Endodermal cell (in vitro differentiated cells): ENCODE data around the gene TUBA4A. TPM values are rescaled to one million over a fixed set of nuclear protein-coding genes. Genes with fewer than 3 reads are reported as not detected.
A peak's percentile ranks its signal among the peaks of the same experiment; 100 is the strongest.

ENCODE experiments used
- DNase-seq: peaks from one replicate; pipeline ENCODE4 v3.0.0-alpha.2; 2017
- H3K27ac ChIP-seq: 2 replicates; pipeline ENCODE4 v1.5.1; 2013; ENCODE audit warnings: mild to moderate bottlenecking, low read depth, low read length, moderate library complexity
- H3K27me3 ChIP-seq: 2 replicates; pipeline ENCODE4 v1.6.1; 2013; ENCODE audit warnings: mild to moderate bottlenecking, low read length, moderate library complexity; ENCODE audit not compliant: insufficient read depth, control insufficient read depth, poor library complexity, severe bottlenecking
- H3K36me3 ChIP-seq: 2 replicates; pipeline ENCODE4 v1.7.0; 2013; ENCODE audit warnings: mild to moderate bottlenecking, low read length, moderate library complexity; ENCODE audit not compliant: control insufficient read depth, insufficient read depth
- H3K4me1 ChIP-seq: one replicate; pipeline ENCODE4 v1.7.0; 2013; ENCODE audit warnings: low read length; ENCODE audit not compliant: control insufficient read depth, insufficient read depth
- H3K4me3 ChIP-seq: 2 replicates; pipeline ENCODE4 v1.5.1; 2013; ENCODE audit warnings: mild to moderate bottlenecking, low read length, moderate library complexity
- H3K9ac ChIP-seq: 2 replicates; pipeline ENCODE4 v1.6.1; 2013; ENCODE audit warnings: mild to moderate bottlenecking, low read length, moderate library complexity; ENCODE audit not compliant: poor library complexity, severe bottlenecking; ENCODE audit errors: extremely low read depth
- H3K9me3 ChIP-seq: 2 replicates; pipeline ENCODE4 v1.6.1; 2013; ENCODE audit warnings: mild to moderate bottlenecking, low read length, moderate library complexity; ENCODE audit not compliant: control insufficient read depth
- H3K27ac Mint-ChIP-seq: 2 replicates; pipeline ENCODE4 v1.8.0; 2020; ENCODE audit warnings: mixed read lengths
- H3K27me3 Mint-ChIP-seq: 2 replicates; pipeline ENCODE4 v1.8.0; 2021; ENCODE audit warnings: mild to moderate bottlenecking, mixed read lengths; ENCODE audit not compliant: insufficient read depth
- H3K36me3 Mint-ChIP-seq: 2 replicates; pipeline ENCODE4 v1.8.0; 2020; ENCODE audit warnings: low read depth, mixed read lengths
- H3K4me1 Mint-ChIP-seq: 2 replicates; pipeline ENCODE4 v1.8.0; 2020; ENCODE audit warnings: mixed read lengths
- H3K4me3 Mint-ChIP-seq: 2 replicates; pipeline ENCODE4 v1.8.0; 2020; ENCODE audit warnings: mild to moderate bottlenecking, moderate library complexity, mixed read lengths
- H3K9me3 Mint-ChIP-seq: 2 replicates; pipeline ENCODE4 v1.8.0; 2020; ENCODE audit warnings: mild to moderate bottlenecking, mixed read lengths
- CTCF ChIP-seq: fragments of 200-600 bp; sonication (generic); conservative IDR thresholded peaks from 2 replicates; pipeline ENCODE4 v1.5.0; 2021; ENCODE audit warnings: antibody characterized with exemption, mild to moderate bottlenecking
- WGBS, 2 experiments: methylation state at CpG; one replicate each; pipeline versions ENCODE4 v1.1.5 to v1.1.7; 2013; ENCODE audit warnings: missing lambda C conversion rate in 2 of 2, mixed read lengths in 1 of 2; ENCODE audit not compliant: insufficient coverage in 1 of 2, insufficient read length in 1 of 2; 5-methylcytosine and 5-hydroxymethylcytosine counted together
- total RNA-seq, 2 donors: library from RNA; stranded (reverse); fragmentation: NEBNext Ultra II Directional in 1 of 2; extraction: Animal tissue kit (Norgen Biotek cat#: 25700) in 1 of 2; gene quantifications; 2 replicates in 1 of 2; 3 replicates in 1 of 2; pipeline ENCODE4 v1.2.1, GENCODE V29; 2021

TUBA4A gene
- total RNA-seq, 2 donors from 2014 or later: 4.0 to 9.5 TPM

- peaks cover 77% of the 10 kb centered on the region for H3K27me3 Mint-ChIP-seq
- H3K9ac ChIP-seq: no peak overlapping the region
- no peak for DNase-seq
These were observed 978 bp upstream of the TUBA4A start for GRCh38 chr2:219254590-219255201.

DNA sequence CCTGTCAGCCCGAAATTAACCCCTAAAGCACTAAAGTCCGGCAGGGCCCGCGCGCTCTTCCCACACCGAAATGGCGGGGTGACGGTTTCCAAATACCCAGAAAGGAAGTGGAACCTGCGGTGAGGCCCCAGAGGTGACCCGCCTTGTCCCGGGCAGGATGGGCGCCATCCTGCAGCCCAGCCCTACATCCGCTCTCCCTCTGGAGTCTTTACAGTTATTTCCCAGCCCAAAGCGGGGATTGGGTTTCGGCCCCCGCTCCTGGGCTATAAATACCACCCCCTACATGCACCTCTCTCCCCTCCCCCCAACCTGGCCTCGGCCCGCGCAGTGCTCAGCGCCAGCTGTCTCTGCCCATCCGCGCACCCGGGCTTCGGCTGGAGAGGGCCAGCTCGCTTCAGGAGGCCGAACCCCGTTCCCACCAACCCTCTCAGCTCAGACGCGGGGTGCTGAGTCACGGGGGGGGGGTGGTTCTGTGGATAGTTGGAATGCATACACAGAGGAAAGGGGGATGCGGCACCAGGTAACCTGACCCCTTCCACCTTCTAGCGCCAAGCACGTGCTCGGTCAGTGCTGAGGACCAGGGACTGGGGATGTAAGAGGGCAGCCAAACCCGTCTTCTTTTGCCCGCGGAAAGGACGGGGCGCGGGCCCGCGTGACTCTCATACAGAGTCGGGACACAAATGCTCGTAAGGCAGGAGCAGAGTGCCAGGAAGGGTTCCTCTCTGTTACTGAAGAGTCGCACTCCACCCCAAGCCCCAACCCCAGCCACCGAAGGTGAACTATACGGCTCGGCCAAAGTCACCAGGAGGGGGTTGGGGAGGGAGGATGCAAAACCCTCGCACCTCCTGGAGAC is 592 bp downstream of the TUBA4A start, which contains the start of gene TUBA4B:
TUBA4B (plus strand) TSS at position 344 of the 853 bp plus-strand sequence; CDS start at position 509, 165 bp downstream.
- Histone ChIP-seq H3K9me3 (no peaks in the 10 kb centered on the region), H3K9ac (no peak within 1 kb of the TSS), H3K4me3 (peak within 1 kb of the TSS; percentile 73), H3K4me1 (peaks cover 17% of the 10 kb centered on the region), H3K27ac (no peak within 1 kb of the TSS), H3K36me3 (no peaks in the 10 kb centered on the region), H3K27me3 (peaks cover 57% of the 10 kb centered on the region)
- H3K4me1 Mint-ChIP-seq: peaks cover 25% of the 10 kb centered on the region
- TF ChIP-seq CTCF: no peak
- no peak within 1 kb of the TSS for H3K27ac Mint-ChIP-seq
- DNase-seq: peak; percentile 88
- WGBS, 2 experiments: 3 to 7% methylated on average over 11 to 48 of the region's 49 CpGs
- peak within 1 kb of the TSS; percentile 51 for H3K4me3 Mint-ChIP-seq
- peaks cover 3% of the 10 kb centered on the region for H3K36me3 Mint-ChIP-seq
- no peaks in the 10 kb centered on the region for H3K9me3 Mint-ChIP-seq
- peaks cover 65% of the 10 kb centered on the region for H3K27me3 Mint-ChIP-seq

More at GRCh38 chr2:219254590-219255201, 978 bp upstream of the TUBA4A start:
- Histone ChIP-seq H3K27ac (no peak overlapping the region), H3K27me3 (peaks cover 60% of the 10 kb centered on the region), H3K4me1 (peaks cover 6% of the 10 kb centered on the region), H3K36me3 (no peaks in the 10 kb centered on the region), H3K4me3 (peak overlapping the region; percentile 73), H3K9me3 (no peaks in the 10 kb centered on the region)
- 32 to 39% methylated on average over 8 to 12 of the region's 12 CpGs for WGBS, 2 experiments
- TF ChIP-seq CTCF: no peak
- H3K4me3 Mint-ChIP-seq: no peak overlapping the region
- no peak overlapping the region for H3K27ac Mint-ChIP-seq
- H3K9me3 Mint-ChIP-seq: no peaks in the 10 kb centered on the region
- H3K36me3 Mint-ChIP-seq: no peaks in the 10 kb centered on the region
- peaks cover 9% of the 10 kb centered on the region for H3K4me1 Mint-ChIP-seq

DNA sequence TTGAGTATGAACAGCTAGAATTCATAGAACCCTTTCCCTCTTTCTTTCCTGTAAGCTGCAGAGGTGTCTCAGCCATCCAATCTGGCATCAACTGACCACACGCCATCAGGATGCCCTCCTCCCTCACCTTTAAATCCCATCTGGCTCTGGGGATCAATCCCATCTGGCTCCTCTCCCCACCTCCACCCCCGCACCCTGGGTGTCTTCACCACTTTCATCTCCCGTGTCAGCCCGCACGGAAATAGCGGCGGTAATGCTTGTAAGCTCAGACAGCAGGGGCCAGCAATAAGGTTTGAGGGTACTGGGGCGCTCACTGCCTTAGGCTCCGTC is 1.2 kb downstream of the TUBA4A start:
- H3K27ac ChIP-seq: no peak overlapping the region
- H3K36me3 ChIP-seq: peaks cover 5% of the 10 kb centered on the region
- Mint-ChIP-seq H3K36me3 (peaks cover 5% of the 10 kb centered on the region), H3K27me3 (peaks cover 64% of the 10 kb centered on the region), H3K9me3 (no peaks in the 10 kb centered on the region), H3K27ac (no peak overlapping the region), H3K4me1 (peaks cover 26% of the 10 kb centered on the region), H3K4me3 (peak overlapping the region; percentile 51)
- H3K4me3 ChIP-seq: peak overlapping the region; percentile 73
- no peaks in the 10 kb centered on the region for H3K9me3 ChIP-seq
- peaks cover 17% of the 10 kb centered on the region for H3K4me1 ChIP-seq
- TF ChIP-seq CTCF: no peak
- WGBS, 2 experiments: 15 to 27% methylated on average over 9 of the region's 9 CpGs
- H3K9ac ChIP-seq: no peak overlapping the region
- H3K27me3 ChIP-seq: peaks cover 57% of the 10 kb centered on the region
- DNase-seq: no peak
